Stimulated activated CD4-positive, alpha-beta T cell treated with anti-CD3 and anti-CD28 coated beads, Interleukin-2, amount 100 ng/mL, for 4 hours (primary cell): Measurements from ENCODE around the gene OR7A5.
"Not testable (repeated sequence)": the region's sequence is repeated elsewhere in the genome, so short reads cannot be mapped to it uniquely, and the experiment has no call there.

Source experiments
- DNase-seq: peaks from one replicate; pipeline ENCODE4 v3.0.0-alpha.2; 2020; ENCODE audit warnings: low read depth

OR7A5 gene

DNA sequence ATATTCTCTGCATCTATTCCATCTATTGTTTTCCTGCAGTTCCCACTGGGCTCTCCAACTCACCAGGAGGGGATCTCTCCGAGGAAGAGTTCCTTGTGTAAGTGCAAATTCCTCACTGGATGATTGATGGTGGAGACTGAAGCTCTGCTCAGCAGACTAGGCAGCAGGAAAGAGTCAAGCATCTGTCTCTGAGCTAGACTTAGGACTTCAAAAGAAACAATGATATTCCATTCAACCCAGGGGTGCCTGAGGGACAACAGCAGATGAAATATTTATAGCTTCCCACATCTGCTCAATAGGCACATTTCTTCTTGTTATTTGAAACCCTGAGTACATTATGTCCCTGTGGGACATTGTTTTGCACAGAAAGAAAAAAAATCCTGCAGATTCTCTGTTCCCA lies at the start of gene OR7A5, which contains the start of gene OR7C1:
TSS of gene OR7A5 (minus strand) at position 175 of the 400 bp plus-strand sequence. CDS start 6,944 bp downstream, outside the sequence.
TSS of gene OR7C1 (minus strand) at position 175 of the 400 bp plus-strand sequence. CDS start 35,049 bp downstream, outside the sequence.
- no peak for DNase-seq

DNA sequence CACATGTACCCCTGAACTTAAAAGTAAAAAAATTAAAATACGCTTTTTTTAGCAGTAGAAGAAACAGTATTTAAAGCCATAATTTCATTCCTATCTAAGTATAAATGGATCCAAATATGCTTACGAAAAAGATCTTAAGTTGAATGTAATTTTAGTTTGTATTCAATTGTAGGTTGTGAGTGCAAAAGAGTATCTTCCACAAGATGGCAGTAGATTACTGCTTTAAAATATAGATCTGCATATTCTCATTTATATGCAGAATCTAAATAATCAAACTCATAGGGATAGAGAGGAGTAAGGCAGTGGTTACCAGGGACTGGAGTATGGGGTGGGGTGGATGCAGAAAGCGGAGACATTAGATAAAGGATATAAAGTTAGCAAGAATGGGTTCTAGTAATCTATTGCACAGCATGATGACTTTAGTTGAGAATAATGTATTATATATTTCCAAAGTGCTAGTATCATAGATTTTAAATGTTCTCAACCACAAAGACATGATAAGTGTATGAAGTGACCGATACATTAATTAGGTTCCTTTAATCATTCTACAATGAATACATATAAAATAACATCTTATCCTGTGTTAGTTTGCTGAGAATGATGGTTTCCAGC lies 36.7 kb upstream of the OR7A5 start:
- no peak for DNase-seq

DNA sequence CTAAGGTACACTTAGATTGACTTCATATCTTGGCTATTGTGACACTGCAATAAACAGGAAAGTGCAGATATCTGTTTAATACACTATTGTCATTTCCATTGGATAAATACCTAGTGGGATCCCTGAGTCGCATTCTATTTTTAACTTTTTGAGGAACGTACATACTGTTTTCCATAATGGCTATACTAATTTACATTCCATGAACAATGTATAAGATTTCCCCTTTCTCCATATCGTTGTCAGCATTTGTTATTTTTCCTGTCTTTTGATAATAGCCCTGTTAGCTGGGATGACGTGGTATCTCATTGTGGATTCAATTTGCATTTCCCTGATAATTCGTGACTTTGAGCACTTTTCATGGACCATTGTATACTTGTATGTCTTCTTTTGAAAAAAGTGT lies 33.5 kb upstream of the OR7A5 start:
- no peak for DNase-seq

DNA sequence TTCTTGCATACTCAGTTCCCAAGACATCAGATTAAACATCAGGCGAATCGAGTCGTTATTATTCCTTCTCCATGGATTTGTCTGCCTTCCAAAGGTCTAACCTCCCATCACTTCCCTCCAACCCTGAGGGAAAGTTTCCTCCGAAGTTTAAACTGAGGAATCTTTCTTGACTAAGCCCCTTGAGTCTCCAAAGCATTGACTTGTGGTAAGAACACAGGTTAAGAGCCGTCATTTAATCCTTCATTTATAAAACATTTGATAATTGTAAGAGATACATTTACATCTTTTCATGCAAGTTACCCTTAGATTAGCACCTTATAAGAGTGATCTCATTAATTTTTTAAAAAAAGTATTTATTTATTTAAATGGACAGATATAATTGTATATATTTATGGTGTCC lies 13.8 kb upstream of the OR7A5 start, which contains the start of gene OR7A10:
TSS of gene OR7A10 (minus strand) at position 101 of the 400 bp plus-strand sequence. CDS start 7,045 bp downstream, outside the sequence.
- no peak for DNase-seq

DNA sequence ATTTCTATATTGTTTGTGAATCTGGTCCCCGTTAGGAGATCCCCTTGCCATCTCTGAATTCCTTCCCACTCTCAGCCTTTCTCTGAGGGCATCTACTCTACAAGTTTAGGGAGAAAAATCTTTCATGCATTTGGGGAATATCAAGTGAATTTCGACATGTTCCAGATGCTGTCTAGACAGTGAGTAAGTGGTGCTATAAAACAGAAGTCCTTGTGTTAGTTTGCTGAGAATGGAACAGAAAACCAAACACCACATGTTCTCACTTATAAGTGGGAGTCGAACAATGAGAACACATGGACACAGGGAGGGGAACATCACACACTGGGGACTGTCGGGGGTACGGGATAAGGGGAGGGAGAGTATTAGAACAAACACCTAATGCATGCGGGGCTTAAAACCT lies 8.6 kb upstream of the OR7A5 start:
- no peak for DNase-seq

DNA sequence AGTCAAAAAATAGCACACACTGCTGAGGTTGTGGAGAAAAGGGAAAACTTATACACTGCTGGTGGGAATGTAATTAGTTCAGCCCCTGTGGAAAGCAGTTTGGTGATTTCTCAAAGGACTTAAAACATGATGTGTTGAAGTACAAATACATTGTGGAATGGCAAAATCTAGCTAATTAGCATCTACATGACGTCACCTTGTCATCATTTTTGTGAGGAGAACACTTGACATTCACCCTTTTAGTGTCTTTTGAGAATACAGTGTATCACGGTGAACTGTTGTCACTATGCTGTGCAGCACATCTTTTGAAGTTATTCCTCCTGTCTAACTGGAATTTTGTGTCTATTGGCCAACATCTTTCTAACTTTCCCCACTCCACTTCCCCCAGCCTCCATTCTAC lies 8.2 kb upstream of the OR7A5 start:
- no peak for DNase-seq

DNA sequence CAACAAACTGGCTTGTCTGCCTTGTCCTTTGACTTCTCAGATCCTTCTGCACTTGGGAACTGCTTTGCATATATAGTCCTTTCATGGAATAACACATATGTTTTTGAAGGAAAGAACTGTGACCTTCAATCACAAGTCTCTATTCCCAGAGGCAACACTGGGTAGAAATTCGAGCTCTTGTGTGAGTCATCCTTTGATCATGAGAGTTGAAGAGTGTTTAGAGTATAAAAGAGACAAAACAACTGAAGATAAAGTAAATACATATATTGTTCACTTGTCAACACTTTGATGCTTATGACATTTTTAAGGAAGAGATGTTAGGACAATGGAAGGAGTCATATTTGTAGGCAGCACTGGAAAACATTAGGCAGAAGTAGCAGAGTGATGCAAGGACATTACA lies 5.2 kb upstream of the OR7A5 start:
- DNase-seq, result no peak

DNA sequence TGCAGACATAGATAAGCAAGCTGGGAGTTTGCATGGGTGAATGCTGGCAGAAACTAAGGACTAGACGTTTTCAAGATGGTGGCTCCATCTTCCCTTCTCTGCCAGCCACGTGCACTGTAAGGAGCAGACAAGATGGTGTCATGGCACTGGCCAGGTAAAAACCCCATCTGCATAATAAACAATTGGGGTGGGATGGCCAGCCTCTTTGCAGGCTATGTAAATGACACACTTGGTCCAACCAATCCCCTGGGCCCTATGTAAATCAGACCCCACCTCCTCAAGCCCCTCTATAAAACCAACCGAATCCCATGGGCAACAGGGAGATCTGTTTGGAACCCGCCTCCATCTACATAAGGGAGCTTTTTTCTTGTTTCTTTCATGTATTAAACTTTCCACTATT lies 2.4 kb upstream of the OR7A5 start:
- no peak for DNase-seq

DNA sequence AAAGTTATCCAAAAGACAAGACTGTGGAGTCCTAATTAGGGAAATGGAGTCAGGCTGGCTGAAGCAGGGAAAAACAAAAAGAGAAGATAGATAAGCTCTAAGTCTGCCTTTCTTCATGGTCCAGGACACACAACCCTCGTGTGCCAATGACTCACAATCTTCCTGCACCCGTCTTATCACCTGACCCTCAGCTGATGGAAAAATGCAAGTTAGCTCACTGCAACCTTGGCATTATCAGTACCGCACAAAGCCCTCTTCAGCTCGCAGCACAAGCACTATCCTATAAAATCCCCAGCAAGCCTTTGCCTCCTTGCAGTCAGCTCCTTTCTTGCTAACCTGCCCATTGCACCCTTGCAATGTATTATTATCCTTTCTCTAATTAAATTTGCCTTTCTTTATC lies 4.3 kb downstream of the OR7A5 start:
- no peak for DNase-seq

DNA sequence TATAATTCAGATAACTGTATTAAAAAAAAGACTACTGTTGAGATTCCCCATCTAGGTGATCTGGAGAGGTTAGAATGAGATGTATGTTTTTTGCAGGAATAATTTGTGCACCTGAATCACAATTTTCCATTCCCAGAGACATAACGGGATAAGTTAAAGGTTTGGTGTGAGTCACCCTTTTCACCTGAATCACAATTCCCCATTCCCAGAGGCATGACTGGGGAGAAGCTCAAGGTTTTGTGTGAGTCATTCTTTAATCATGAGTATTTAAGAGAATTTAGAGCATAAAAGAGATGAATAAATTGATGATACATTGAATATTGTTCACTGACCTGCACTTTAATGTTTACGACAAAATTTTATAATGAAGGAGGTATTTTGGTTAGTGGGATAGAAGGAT lies 9.0 kb downstream of the OR7A5 start:
- DNase-seq, result no peak

DNA sequence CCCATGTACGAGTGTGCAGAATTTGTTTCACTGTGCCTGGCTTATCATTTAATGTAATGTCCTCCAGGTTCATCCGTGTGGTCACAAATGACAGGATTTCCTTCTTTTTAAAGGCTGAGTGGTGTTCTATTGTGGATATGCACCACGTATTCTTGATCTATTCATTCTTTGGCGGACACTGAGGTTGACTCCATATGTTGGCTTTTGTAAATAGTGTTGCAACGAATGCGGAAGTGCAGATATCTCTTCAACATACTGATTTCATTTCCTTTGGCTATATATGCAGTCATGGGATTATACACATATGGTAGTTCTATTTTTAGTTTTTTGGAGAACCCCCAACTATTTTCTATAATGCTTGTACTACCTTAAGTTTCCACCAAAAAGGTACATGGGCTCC lies 13.0 kb downstream of the OR7A5 start:
- no peak for DNase-seq

DNA sequence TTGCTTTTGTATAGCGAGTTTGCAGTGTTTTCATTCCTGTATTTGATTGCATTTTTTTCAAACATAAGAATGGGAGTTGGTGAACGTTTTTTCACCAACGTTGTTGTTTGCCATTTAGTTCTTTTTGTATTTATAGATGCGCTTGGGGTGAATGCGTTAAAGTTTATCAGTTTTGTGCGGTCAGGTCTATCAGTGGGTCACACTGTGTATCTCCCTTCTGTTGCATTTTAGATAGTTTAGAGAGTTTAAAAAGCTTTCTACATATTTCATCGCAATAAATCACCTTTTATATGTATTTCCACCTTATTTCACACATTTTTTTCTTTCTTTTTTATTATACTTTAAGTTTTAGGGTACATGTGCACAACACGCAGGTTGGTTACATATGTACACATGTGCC lies 16.4 kb downstream of the OR7A5 start:
- no peak for DNase-seq

DNA sequence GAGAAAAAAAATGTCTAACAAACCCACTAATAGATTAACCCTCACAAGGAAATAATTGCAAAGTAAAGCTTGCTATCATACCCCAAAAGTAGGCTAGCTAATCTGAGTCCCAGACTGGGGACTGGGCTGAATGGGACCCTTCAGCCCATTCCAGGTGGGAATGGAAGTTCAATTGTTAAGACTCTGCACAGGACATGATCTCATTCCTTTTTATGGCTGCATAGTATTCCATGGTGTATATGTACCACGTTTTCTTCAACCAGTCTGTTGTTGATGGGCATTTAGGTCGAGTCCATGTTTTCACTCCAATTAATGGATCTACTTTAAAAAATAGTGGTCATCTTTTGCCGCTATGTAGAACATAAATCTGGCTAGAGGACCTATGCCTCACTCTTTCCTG lies 17.9 kb downstream of the OR7A5 start:
- no peak for DNase-seq

DNA sequence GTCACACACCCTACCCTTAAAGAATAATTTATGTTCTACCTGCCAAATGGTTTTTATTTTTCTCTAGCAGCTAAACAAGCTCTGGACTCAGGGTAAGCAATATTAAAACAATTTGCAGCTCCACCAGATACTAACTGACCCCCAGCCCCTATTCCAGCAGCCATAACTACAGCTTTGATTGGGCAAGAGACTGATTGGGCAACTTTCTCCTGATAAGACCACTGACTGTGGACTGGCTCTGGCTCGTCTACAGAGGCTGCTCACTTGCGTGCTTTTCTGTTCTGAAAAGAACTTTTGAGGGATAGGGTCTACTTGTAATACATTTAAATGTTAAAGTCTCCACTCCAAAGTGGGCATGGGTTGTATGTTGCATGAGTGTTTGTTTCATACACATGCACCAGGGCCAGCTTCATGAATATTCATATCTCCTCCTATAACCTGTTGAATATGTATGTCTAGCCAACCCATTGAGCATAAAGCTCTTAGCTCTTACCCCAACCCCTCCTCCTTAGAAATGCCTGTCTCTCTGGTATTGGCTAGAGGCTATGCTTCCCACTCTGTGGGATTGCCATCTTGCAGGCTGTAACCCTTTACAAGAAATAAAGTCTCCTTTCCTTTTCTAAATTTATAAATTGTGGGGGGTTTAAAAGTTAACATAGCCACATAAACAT lies 19.9 kb downstream of the OR7A5 start:
- no peak for DNase-seq

DNA sequence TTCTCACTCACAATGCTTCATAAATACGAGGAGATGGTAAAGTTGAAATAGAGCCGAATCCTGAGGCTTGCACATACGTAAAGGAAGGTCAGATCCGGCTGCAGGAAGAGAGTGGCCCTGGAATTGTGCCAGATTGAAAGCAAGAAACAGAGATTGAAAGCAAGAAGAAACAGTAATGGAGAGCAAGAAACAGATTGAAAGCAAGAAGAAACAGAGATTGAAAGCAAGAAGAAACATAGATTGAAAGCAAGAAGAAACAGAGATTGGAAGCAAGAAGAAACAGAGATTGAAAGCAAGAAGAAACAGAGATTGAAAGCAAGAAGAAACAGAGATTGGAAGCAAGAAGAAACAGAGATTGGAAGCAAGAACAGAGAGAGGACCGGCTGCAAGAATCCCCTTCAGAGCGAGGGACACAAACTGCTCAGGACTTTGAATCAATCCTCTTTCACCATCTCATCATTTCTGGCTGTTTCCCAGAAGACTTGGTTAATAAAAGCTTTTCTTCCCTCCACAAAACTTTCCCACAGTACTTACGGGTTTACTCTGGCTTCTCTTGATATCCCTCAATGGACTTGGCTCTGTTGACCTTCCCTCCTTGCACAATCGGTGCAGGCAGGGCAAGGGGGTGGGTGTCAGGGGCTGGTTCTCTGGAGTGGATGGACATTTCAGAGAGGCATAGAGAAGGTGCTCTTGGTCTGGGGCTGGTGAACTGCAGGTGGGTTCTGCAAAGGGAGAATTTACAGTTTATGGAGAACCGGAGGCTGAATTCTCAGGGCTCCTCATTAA lies 25.5 kb downstream of the OR7A5 start:
- no peak for DNase-seq

DNA sequence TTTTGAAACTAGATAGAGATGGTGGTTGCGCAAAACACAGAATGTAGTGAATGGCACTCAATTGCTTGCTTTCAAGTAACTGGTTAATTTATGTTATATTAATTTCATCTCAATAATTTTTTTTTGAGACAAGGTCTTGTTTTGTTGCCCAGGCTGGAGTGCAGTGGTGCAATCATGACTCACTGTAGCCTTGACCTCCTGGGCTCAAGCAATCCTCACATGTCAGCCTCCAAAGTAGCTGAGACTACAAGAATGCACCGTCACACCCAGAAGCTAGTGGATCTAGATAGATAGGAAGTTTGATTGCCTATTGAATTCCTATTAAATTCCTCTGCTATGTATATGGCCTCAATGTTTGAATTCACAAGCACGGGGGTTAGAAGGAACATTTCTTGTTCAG lies 30.2 kb downstream of the OR7A5 start:
- no peak for DNase-seq

DNA sequence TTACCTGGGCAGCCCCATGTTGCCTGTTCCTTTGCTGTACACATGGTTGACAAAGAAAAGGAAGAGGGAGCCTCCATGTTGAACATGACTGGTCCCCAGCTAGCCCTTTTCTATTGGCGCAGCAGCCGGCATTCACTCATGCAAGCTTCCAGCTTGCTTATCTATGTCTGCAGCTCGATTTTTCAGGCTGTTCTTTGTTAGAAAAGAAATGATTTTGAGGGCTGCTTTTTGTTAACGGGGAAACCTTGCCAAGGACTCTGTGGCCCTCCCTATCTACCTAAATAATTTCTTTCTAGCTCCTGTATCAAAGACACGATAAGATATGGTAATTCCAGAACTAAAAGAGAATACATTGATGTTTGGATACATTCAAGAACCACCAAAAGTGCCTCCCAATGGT lies 36.2 kb downstream of the OR7A5 start:
- no peak for DNase-seq

DNA sequence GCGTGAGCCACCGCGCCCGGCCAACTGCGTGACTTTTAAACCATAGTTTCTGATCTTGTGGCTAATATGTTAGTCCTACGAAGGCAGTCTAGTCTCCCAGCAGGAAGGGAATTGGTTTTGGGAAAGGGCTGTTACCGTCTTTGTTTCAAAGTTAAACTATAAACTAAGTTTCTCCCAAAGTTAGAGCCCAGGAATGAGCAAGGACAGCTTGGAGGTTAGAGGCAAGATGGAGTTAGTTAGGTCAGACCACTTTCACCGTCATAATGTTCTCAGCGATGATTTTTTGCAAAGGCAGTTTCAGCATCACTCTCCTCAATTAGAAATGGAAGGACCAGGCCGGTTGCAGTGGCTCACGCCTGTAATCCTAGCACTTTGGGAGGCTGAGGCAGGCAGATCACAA lies 39.0 kb downstream of the OR7A5 start:
- DNase-seq, result no peak

DNA sequence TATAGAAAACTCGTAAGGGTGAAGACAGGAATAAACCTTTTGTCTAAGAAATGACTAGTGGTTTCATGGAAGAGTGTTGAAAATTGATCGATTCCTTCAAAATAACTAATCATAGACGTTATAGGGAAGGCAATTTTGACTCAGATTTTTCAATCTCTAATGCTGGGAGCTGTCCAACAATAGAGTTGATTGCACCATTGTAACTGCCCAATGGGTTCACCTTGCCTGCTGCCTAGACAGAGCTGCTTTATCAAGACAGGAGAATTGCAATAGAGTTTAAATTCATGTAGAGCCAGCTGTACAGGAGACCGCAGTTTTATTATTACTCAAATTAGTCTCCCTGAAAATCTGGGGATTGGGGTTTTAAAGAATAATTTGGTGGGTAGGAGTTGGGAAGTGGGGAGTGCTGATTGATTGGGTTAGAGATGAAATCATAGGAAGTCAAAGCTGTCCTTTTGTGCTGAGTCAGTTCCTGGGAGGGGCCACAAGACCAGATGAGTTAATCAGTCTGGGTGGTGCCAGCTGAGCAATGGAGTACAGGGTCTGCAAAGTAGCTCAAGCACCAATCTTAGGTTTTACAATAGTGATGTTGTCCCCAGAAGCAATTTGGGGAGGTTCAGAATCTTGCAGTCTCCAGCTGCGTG lies 39.8 kb downstream of the OR7A5 start:
- no peak for DNase-seq

DNA sequence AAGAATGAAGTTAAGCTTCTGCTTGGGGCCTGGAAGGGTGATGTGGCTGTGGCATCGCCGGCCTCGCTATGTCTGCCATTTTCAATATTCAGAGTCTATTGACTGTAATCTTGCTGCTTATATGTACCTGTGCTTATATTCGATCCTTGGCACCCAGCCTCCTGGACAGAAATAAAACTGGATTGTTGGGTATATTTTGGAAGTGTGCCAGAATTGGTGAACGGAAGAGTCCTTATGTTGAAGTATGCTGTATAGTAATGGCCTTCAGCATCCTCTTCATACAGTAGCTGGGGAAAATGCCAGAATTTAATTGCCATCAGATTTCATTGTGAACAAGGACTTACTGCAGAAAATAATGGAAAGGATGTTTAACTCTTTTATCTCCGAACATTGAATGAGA lies 42.7 kb downstream of the OR7A5 start:
- DNase-seq, result not testable (repeated sequence)

DNA sequence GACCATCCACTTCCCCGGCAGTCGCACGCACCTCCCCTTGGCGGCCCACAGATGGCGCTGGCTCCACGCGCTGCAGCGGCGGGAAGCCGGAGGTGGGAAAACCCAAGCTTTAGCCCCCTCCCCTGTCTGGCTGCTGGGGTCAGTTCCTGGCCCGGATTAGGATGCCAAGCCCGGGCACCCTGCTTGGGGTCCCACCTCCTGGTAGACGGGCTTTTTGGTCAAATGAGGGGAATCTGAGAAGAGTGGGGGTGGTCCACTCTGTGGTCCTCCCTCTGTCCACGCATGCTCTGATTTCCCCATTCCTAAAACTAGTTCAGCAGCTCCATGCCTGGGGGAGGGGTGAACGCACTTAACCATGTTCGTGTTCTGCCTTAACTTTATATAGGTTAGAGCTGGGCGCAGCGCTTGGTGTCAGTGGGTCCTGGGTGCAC lies 48.5 kb downstream of the OR7A5 start:
- DNase-seq, result no peak

DNA sequence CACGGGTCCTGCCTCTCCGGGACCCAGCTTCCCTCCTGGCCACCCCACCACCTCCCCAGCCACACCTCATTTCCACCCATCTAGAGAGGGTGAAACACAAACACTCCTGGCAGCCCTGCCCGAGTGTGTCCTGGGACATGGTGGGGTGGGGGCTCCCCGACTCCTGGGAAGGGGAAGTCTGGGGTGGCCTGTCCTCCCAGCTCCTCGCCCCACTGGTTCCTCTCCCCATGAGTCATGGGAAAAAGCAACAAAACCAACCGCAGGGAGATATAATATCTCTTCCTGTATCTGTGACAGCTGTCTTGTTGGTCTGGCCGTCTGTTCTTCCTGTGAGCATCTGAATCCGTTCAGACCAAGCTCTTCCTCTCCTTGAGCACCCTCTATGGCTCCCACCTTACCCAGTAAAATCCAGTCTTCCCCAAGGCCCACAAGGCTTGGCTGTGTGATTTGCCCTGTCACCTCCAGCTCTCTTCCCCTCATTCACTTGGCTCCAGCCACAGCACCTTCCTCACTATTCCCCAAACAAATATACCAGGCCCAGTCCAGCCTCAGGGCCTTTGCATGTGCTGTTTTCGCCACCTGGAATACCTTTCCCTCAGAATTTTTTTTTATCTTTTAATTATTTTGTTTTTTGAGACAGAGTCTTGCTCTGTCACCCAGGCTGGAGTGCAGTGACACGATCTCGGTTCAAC lies 49.7 kb downstream of the OR7A5 start:
- DNase-seq, result not testable (repeated sequence)
